Tibial nerve (tissue), 4 donors: Measurements from ENCODE around the gene HIBADH. TPM values are rescaled to one million over a fixed set of nuclear protein-coding genes. Genes with fewer than 3 reads are reported as not detected.

Source experiments
- DNase-seq, 2 donors: peaks; one replicate each; pipeline ENCODE4 v3.0.0-alpha.2; 2019; ENCODE audit warnings: low spot score in 2 of 2
- H3K27ac ChIP-seq, 4 donors: fragments of 200-600 bp; sonication (generic) in 3 of 4; one replicate each; pipeline ENCODE4 v1.5.1; 2017 to 2019; ENCODE audit warnings: mild to moderate bottlenecking in 1 of 4
- H3K27me3 ChIP-seq, 2 donors: fragments of 200-600 bp; sonication (generic) in 1 of 2; one replicate each; pipeline versions ENCODE4 v1.5.1 to v1.6.0; 2017 to 2019
- H3K36me3 ChIP-seq, 3 donors: fragments of 200-600 bp; sonication (generic); one replicate each; pipeline ENCODE4 v1.5.1; 2018 to 2019
- H3K4me1 ChIP-seq, 4 donors: fragments of 200-600 bp; sonication (generic) in 3 of 4; one replicate each; pipeline ENCODE4 v1.5.1; 2017 to 2019
- H3K4me3 ChIP-seq, 4 donors: fragments of 200-600 bp; sonication (generic) in 3 of 4; one replicate each; pipeline ENCODE4 v1.5.1; 2017 to 2019; ENCODE audit warnings: mild to moderate bottlenecking in 1 of 4, moderate library complexity in 1 of 4
- H3K9me3 ChIP-seq, 4 donors: fragments of 200-600 bp; sonication (generic) in 3 of 4; one replicate each; pipeline ENCODE4 v1.5.1; 2017 to 2019
- CTCF ChIP-seq, 5 experiments: fragments of 200-600 bp in 3 of 5; fragments of 450-650 bp in 2 of 5; sonication (generic) in 3 of 5; IDR thresholded peaks; one replicate each; pipeline ENCODE4 v1.5.1; 2016 to 2019; ENCODE audit warnings: antibody characterized with exemption in 5 of 5, mild to moderate bottlenecking in 3 of 5, moderate library complexity in 2 of 5
- EP300 ChIP-seq, 2 donors: sonication (generic); formaldehyde crosslinking; IDR thresholded peaks; one replicate each; pipeline ENCODE4 v1.6.1; 2017; ENCODE audit warnings: antibody characterized with exemption in 2 of 2, mild to moderate bottlenecking in 1 of 2
- POLR2A ChIP-seq, 2 donors: fragments of 450-650 bp; IDR thresholded peaks; one replicate each; pipeline ENCODE4 v1.6.1; 2017; ENCODE audit warnings: antibody characterized with exemption in 2 of 2, mild to moderate bottlenecking in 2 of 2, moderate library complexity in 2 of 2
- WGBS, 2 donors: methylation state at CpG; one replicate each; pipeline ENCODE4 v1.1.5; 2018; 5-methylcytosine and 5-hydroxymethylcytosine counted together
- total RNA-seq, 4 donors: library from RNA; depleted of rRNA; stranded (reverse); fragments of >200 nt; gene quantifications; one replicate each; pipeline ENCODE4 v1.1.0, GENCODE V29; 2016

Gene HIBADH
- total RNA-seq, 4 donors from 2014 or later, result 36.6 to 44.0 (median 41.7) TPM

GRCh38 chr7:27554826-27555225 is 107.9 kb downstream of the HIBADH start:
- WGBS, 2 donors, result 95 to 100% methylated on average over 1 of the region's 1 CpG
- H3K4me3 ChIP-seq, result no peak overlapping the region
- no peak overlapping the region for H3K27ac ChIP-seq
- TF ChIP-seq CTCF (IDR thresholded peaks at IDR 0.05), result no peak
- TF ChIP-seq EP300 (IDR thresholded peaks at IDR 0.05), result no peak
- TF ChIP-seq POLR2A (IDR thresholded peaks at IDR 0.05), result no peak
- peaks cover 0 to 4% (median 0%) of the 10 kb centered on the region in 3 donors for H3K36me3 ChIP-seq
- H3K27me3 ChIP-seq, result no peaks in the 10 kb centered on the region
- H3K4me1 ChIP-seq, result no peaks in the 10 kb centered on the region
- no peaks in the 10 kb centered on the region for H3K9me3 ChIP-seq
- DNase-seq, result no peak

- Histone ChIP-seq H3K4me3 (no peak overlapping the region), H3K36me3 (peaks cover 0 to 4% (median 0%) of the 10 kb centered on the region in 3 donors), H3K27ac (no peak overlapping the region), H3K27me3 (no peaks in the 10 kb centered on the region), H3K4me1 (no peaks in the 10 kb centered on the region), H3K9me3 (no peaks in the 10 kb centered on the region)
- no peak for TF ChIP-seq EP300 (IDR thresholded peaks at IDR 0.05)
- 88% methylated on average over 5 of the region's 5 CpGs for WGBS, 2 donors
- no peak for DNase-seq
Observed at GRCh38 chr7:27553273-27553672, 109.4 kb downstream of the HIBADH start.

- Histone ChIP-seq H3K27me3 (no peaks in the 10 kb centered on the region), H3K27ac (no peak overlapping the region), H3K36me3 (no peaks in the 10 kb centered on the region), H3K4me3 (no peak overlapping the region), H3K4me1 (peaks cover 0 to 5% (median 0%) of the 10 kb centered on the region in 4 donors), H3K9me3 (no peaks in the 10 kb centered on the region)
- TF ChIP-seq POLR2A (IDR thresholded peaks at IDR 0.05) (no peak), CTCF (IDR thresholded peaks at IDR 0.05) (no peak), EP300 (IDR thresholded peaks at IDR 0.05) (no peak)
- DNase-seq, result no peak
- WGBS, 2 donors, result 81 to 86% methylated on average over 8 of the region's 8 CpGs
Observed at GRCh38 chr7:27551803-27552400, 110.8 kb downstream of the HIBADH start.

GRCh38 chr7:27549606-27550005 is 113.1 kb downstream of the HIBADH start:
- WGBS, 2 donors, result 93 to 98% methylated on average over 2 of the region's 2 CpGs
- DNase-seq, result no peak
- Histone ChIP-seq H3K36me3 (no peaks in the 10 kb centered on the region), H3K27me3 (no peaks in the 10 kb centered on the region), H3K9me3 (no peaks in the 10 kb centered on the region), H3K4me3 (no peak overlapping the region), H3K4me1 (peaks cover 0 to 5% (median 0%) of the 10 kb centered on the region in 4 donors), H3K27ac (no peak overlapping the region)
- TF ChIP-seq CTCF (IDR thresholded peaks at IDR 0.05) (no peak), POLR2A (IDR thresholded peaks at IDR 0.05) (no peak), EP300 (IDR thresholded peaks at IDR 0.05) (no peak)

- Histone ChIP-seq H3K36me3 (no peaks in the 10 kb centered on the region), H3K27me3 (no peaks in the 10 kb centered on the region), H3K27ac (no peak overlapping the region), H3K4me3 (no peak overlapping the region), H3K9me3 (no peaks in the 10 kb centered on the region), H3K4me1 (peaks cover 0 to 5% (median 0%) of the 10 kb centered on the region in 4 donors)
- WGBS, 2 donors, result 82 to 83% methylated on average over 1 of the region's 1 CpG
- DNase-seq, result no peak
- TF ChIP-seq POLR2A (IDR thresholded peaks at IDR 0.05) (no peak), CTCF (IDR thresholded peaks at IDR 0.05) (no peak), EP300 (IDR thresholded peaks at IDR 0.05) (no peak)
Observed at GRCh38 chr7:27548304-27548703, 114.4 kb downstream of the HIBADH start.
